ENCODE measurements around the gene CHERP. TPM values are rescaled to one million over a fixed set of nuclear protein-coding genes. Genes with fewer than 3 reads are reported as not detected.
"Not testable (repeated sequence)": the region's sequence is repeated elsewhere in the genome, so short reads cannot be mapped to it uniquely, and the experiment has no call there.

CHERP gene
- total RNA-seq, 1 donor from 2014 or later, result 82.3 TPM

GRCh38 chr19:16548956-16549355 is 6.7 kb upstream of the CHERP start:
- no peak overlapping the region for H3K4me3 Mint-ChIP-seq (ENCODE audit: low read depth)
- peaks cover 17% of the 10 kb centered on the region for H3K4me1 Mint-ChIP-seq (ENCODE audit: low read depth)
- H3K27me3 Mint-ChIP-seq (ENCODE audit: low read depth), result no peaks in the 10 kb centered on the region
- no peak overlapping the region for H3K27ac Mint-ChIP-seq
- H3K9me3 Mint-ChIP-seq, result no peaks in the 10 kb centered on the region
- DNase-seq (ENCODE audit: low spot score), result no peak
- H3K36me3 Mint-ChIP-seq (ENCODE audit: low read depth), result peaks cover 40% of the 10 kb centered on the region
- intact Hi-C loops (cut with micrococcal nuclease), result no loop called here

- no peak for DNase-seq (ENCODE audit: low spot score)
- Mint-ChIP-seq H3K36me3 (ENCODE audit: low read depth) (peaks cover 33% of the 10 kb centered on the region), H3K9me3 (no peaks in the 10 kb centered on the region), H3K4me1 (ENCODE audit: low read depth) (peaks cover 27% of the 10 kb centered on the region), H3K27ac (peak overlapping the region; percentile 61), H3K4me3 (ENCODE audit: low read depth) (peak overlapping the region; percentile 38), H3K27me3 (ENCODE audit: low read depth) (no peaks in the 10 kb centered on the region)
- intact Hi-C loops (cut with micrococcal nuclease), result no loop called here
Measured at GRCh38 chr19:16544473-16545231, 2.4 kb upstream of the CHERP start.

DNA sequence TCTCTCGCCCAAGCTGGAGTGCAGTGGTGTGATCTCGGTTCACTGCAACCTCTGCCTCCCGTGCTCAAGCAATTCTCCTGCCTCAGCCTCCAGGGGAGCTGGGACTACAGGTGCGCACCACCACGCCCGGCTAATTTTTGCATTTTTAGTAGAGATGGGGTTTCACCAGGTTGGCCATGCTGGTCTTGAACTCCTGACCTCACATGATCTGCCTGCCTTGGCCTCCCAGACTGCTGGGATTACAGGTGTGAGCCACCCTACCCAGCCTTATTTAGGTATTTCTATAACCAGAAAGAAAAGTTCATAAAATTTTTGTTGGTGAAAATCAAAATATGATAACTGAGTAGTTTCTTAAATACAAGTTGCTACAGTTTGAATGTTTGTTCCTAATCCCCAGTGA is 1.5 kb upstream of the CHERP start:
- not testable (repeated sequence) for H3K9me3 Mint-ChIP-seq; H3K27me3 Mint-ChIP-seq (ENCODE audit: low read depth); DNase-seq (ENCODE audit: low spot score)
- Mint-ChIP-seq H3K4me3 (ENCODE audit: low read depth) (peak overlapping the region; percentile 99), H3K4me1 (ENCODE audit: low read depth) (peaks cover 29% of the 10 kb centered on the region), H3K36me3 (ENCODE audit: low read depth) (peaks cover 41% of the 10 kb centered on the region), H3K27ac (peak overlapping the region; percentile 95)
- intact Hi-C loops (cut with micrococcal nuclease), result loop anchor here (2.0 kb wide), 2 partner anchors 23 to 47 kb away; partner anchors contain the start of genes C19orf44 and CALR3

DNA sequence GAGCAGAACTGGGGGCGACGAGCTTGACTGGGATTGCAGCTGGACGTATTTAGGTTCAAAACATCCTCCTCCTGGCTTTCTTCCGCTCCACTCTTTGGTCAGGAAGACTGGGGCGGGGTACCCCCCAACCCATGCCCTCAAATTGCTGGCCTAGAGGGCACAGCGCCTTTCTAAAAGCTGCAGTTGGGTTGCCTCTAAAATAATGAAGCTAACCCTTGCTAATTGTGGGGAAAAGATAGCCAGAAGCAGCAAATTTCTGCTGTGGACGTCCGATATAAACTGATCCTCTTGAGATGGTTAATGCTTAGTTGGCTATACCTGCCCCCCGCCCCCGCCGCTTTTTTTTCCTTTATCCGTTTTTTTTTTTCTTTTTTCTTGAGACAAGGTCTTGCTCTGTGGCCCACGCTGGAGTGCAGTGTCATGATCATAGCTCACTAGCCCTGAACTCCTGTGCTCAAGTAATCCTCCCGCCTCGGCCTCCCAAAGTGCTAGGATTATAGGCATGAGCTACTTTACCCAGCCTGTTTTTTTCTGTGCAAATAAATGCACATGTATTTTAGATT is 754 bp upstream of the CHERP start:
- Mint-ChIP-seq H3K36me3 (ENCODE audit: low read depth) (peaks cover 46% of the 10 kb centered on the region), H3K27ac (peak overlapping the region; percentile 95), H3K27me3 (ENCODE audit: low read depth) (no peaks in the 10 kb centered on the region), H3K9me3 (no peaks in the 10 kb centered on the region), H3K4me1 (ENCODE audit: low read depth) (peaks cover 32% of the 10 kb centered on the region), H3K4me3 (ENCODE audit: low read depth) (peak overlapping the region; percentile 99)
- no peak for DNase-seq (ENCODE audit: low spot score)
- intact Hi-C loops (cut with micrococcal nuclease), result loop anchor here (1.0 to 2.0 kb wide), 5 partner anchors 24 to 85 kb away; partner anchors contain the start of genes C19orf44, CALR3, MED26 and SLC35E1

GRCh38 chr19:16541526-16542044 is 652 bp downstream of the CHERP start:
- Mint-ChIP-seq H3K27ac (peak overlapping the region; percentile 46), H3K36me3 (ENCODE audit: low read depth) (peaks cover 58% of the 10 kb centered on the region)

GRCh38 chr19:16540948-16541347 is 1.3 kb downstream of the CHERP start:
- H3K4me1 Mint-ChIP-seq (ENCODE audit: low read depth), result peaks cover 28% of the 10 kb centered on the region

More at GRCh38 chr19:16541526-16542044, 652 bp downstream of the CHERP start:
- H3K9me3 Mint-ChIP-seq, result no peaks in the 10 kb centered on the region
- DNase-seq (ENCODE audit: low spot score), result no peak
- intact Hi-C loops (cut with micrococcal nuclease), result loop anchor here (1.0 to 2.0 kb wide), 5 partner anchors 25 to 87 kb away; partner anchors contain the start of genes C19orf44, CALR3, MED26 and SLC35E1
- peak overlapping the region; percentile 99 for H3K4me3 Mint-ChIP-seq (ENCODE audit: low read depth)
- no peaks in the 10 kb centered on the region for H3K27me3 Mint-ChIP-seq (ENCODE audit: low read depth)
- H3K4me1 Mint-ChIP-seq (ENCODE audit: low read depth), result peaks cover 28% of the 10 kb centered on the region

DNA sequence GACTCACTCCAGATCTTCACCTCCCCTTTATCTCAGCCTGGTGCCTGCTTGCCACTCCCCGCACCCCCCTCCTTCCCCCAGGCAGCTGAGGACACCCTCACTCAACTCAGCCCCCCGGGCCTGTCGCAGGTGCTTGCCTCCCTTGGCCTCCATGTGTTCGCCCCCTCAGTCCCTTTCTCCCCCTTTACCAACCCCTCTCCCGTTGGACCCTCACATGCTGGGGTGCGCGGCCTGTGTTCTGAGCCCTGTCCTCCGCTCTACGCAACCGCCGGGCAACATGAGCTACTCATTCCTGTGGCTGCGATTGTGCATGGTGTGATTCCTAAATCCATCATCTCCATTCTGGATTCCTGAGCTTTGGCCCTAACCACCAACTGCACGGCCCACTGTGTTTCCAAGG is 5.1 kb downstream of the CHERP start:
- Mint-ChIP-seq H3K4me3 (ENCODE audit: low read depth) (no peak overlapping the region), H3K9me3 (no peaks in the 10 kb centered on the region), H3K36me3 (ENCODE audit: low read depth) (peaks cover 76% of the 10 kb centered on the region), H3K4me1 (ENCODE audit: low read depth) (peaks cover 15% of the 10 kb centered on the region), H3K27ac (no peak overlapping the region), H3K27me3 (ENCODE audit: low read depth) (no peaks in the 10 kb centered on the region)
- intact Hi-C loops (cut with micrococcal nuclease), result no loop called here
- no peak for DNase-seq (ENCODE audit: low spot score)

More at GRCh38 chr19:16540948-16541347, 1.3 kb downstream of the CHERP start:
- Mint-ChIP-seq H3K27ac (no peak overlapping the region), H3K27me3 (ENCODE audit: low read depth) (no peaks in the 10 kb centered on the region), H3K9me3 (no peaks in the 10 kb centered on the region), H3K4me3 (ENCODE audit: low read depth) (peak overlapping the region; percentile 99), H3K36me3 (ENCODE audit: low read depth) (peaks cover 65% of the 10 kb centered on the region)
- intact Hi-C loops (cut with micrococcal nuclease), result no loop called here
- no peak for DNase-seq (ENCODE audit: low spot score)

DNA sequence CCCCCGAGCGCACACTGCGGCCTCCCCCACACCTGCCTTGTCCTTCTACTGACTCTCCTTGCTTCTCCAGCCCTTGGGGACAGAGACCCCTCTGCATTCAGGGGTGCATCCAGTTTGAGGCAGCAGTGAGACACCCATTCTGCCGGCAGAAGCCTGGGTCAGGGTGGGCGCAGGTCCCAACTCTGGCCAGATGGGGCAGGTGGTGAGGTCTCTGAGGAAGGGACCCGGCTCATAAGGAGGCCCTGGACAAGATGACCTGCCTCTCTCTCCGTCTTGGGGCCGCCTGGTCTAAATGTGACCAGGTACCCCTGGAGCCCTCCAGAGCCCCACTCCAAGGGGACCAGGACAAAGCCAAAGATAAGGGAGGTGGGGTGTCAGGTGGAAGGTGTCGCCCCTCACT is 6.1 kb downstream of the CHERP start:
- intact Hi-C loops (cut with micrococcal nuclease), result no loop called here
- Mint-ChIP-seq H3K4me3 (ENCODE audit: low read depth) (no peak overlapping the region), H3K9me3 (no peaks in the 10 kb centered on the region), H3K27me3 (ENCODE audit: low read depth) (no peaks in the 10 kb centered on the region), H3K36me3 (ENCODE audit: low read depth) (peaks cover 80% of the 10 kb centered on the region), H3K27ac (no peak overlapping the region), H3K4me1 (ENCODE audit: low read depth) (peaks cover 11% of the 10 kb centered on the region)
- DNase-seq (ENCODE audit: low spot score), result no peak

GRCh38 chr19:16535381-16535780 is 6.9 kb downstream of the CHERP start:
- no peaks in the 10 kb centered on the region for H3K27me3 Mint-ChIP-seq (ENCODE audit: low read depth)
- H3K4me3 Mint-ChIP-seq (ENCODE audit: low read depth), result no peak overlapping the region
- H3K36me3 Mint-ChIP-seq (ENCODE audit: low read depth), result peaks cover 75% of the 10 kb centered on the region
- H3K9me3 Mint-ChIP-seq, result no peaks in the 10 kb centered on the region
- intact Hi-C loops (cut with micrococcal nuclease), result no loop called here
- no peak for DNase-seq (ENCODE audit: low spot score)
- H3K4me1 Mint-ChIP-seq (ENCODE audit: low read depth), result peaks cover 9% of the 10 kb centered on the region
- H3K27ac Mint-ChIP-seq, result no peak overlapping the region

DNA sequence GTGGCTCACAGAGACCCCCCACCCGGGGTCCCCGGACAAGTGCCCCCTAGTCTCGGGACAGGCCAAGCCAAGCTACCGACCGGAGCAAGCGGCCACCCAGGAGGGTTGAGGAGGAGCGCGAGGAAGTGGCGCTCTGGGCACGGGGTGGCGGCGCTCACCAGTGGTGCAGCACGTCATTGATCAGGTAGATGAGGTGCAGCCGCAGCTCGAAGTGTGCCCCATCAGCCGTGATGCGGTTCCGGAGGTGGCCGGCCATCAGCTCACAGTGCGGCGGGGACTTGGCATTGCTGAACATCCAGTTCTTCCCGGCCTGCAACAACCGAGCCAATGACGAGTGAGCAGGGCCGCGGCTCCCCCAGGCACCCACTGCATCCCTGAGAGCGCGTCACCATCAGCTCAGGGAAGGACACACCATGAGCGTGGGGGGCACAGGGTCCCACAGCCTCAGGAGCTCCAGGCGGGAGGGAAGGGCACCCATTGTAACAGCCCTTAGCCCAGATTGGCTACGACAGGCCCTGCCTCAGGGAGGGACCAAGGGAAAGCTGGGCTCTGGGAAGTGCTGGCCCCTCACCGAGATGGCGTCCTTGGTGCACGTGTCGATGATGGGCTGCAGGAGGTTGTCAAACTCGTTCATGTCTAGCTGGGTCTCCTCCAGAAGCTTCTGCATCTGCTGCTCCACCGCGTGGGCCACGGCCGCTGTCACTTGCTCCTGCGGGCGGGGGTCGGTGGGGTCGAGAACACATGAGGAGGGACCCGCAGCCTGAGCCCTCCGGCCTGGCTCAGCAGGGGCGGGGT is 9.6 kb downstream of the CHERP start:
- Mint-ChIP-seq H3K4me3 (ENCODE audit: low read depth) (no peak overlapping the region), H3K27me3 (ENCODE audit: low read depth) (no peaks in the 10 kb centered on the region), H3K9me3 (no peaks in the 10 kb centered on the region), H3K36me3 (ENCODE audit: low read depth) (peaks cover 72% of the 10 kb centered on the region), H3K27ac (no peak overlapping the region), H3K4me1 (ENCODE audit: low read depth) (no peaks in the 10 kb centered on the region)
- DNase-seq (ENCODE audit: low spot score), result no peak
- intact Hi-C loops (cut with micrococcal nuclease), result no loop called here

GRCh38 chr19:16531380-16531669 is 10.9 kb downstream of the CHERP start:
- no peak overlapping the region for H3K27ac Mint-ChIP-seq
- peaks cover 65% of the 10 kb centered on the region for H3K36me3 Mint-ChIP-seq (ENCODE audit: low read depth)
- intact Hi-C loops (cut with micrococcal nuclease), result no loop called here

GRCh38 chr19:16530540-16531379 is 11.5 kb downstream of the CHERP start:
- Mint-ChIP-seq H3K36me3 (ENCODE audit: low read depth) (peaks cover 64% of the 10 kb centered on the region), H3K4me3 (ENCODE audit: low read depth) (no peak overlapping the region), H3K27me3 (ENCODE audit: low read depth) (no peaks in the 10 kb centered on the region), H3K4me1 (ENCODE audit: low read depth) (no peaks in the 10 kb centered on the region), H3K27ac (no peak overlapping the region), H3K9me3 (no peaks in the 10 kb centered on the region)
- intact Hi-C loops (cut with micrococcal nuclease), result no loop called here
- no peak for DNase-seq (ENCODE audit: low spot score)

More at GRCh38 chr19:16531380-16531669, 10.9 kb downstream of the CHERP start:
- no peak for DNase-seq (ENCODE audit: low spot score)
- Mint-ChIP-seq H3K9me3 (no peaks in the 10 kb centered on the region), H3K4me3 (ENCODE audit: low read depth) (no peak overlapping the region), H3K27me3 (ENCODE audit: low read depth) (no peaks in the 10 kb centered on the region), H3K4me1 (ENCODE audit: low read depth) (no peaks in the 10 kb centered on the region)

Measured in activated T-helper 2 cell treated with anti-CD3 and anti-CD28 coated beads, Interferon-gamma antibody, Interleukin-2, Interleukin-4, amounts not matched to agents 10 μg/mL and 5 μg/mL and 100 μg/mL, durations not matched to agents 14 hours and 24 hours and 36 hours (primary cell).